GM04503 (cell line): ENCODE data around the gene ETV3.
"Not testable (repeated sequence)": the region's sequence is repeated elsewhere in the genome, so short reads cannot be mapped to it uniquely, and the experiment has no call there.

Experiments used
- DNase-seq: peaks from one replicate; pipeline ENCODE4 v3.0.0-alpha.2; 2012; ENCODE audit warnings: low read depth

The ETV3 gene

GRCh38 chr1:157111396-157112165 lies 26.6 kb downstream of the ETV3 start:
- no peak for DNase-seq

- DNase-seq, result no peak
Measured at GRCh38 chr1:157110686-157111085, 27.5 kb downstream of the ETV3 start.

GRCh38 chr1:157110003-157110402 lies 28.2 kb downstream of the ETV3 start:
- DNase-seq, result no peak

- DNase-seq, result no peak
Measured at GRCh38 chr1:157108448-157108847, 29.7 kb downstream of the ETV3 start.

- DNase-seq, result no peak
Measured at GRCh38 chr1:157107702-157108101, 30.5 kb downstream of the ETV3 start.

- DNase-seq, result no peak
Measured at GRCh38 chr1:157106813-157107189, 31.4 kb downstream of the ETV3 start.

GRCh38 chr1:157105988-157106812 lies 32.0 kb downstream of the ETV3 start:
- peak; percentile 52 for DNase-seq

- DNase-seq, result no peak
Measured at GRCh38 chr1:157105298-157105987, 32.8 kb downstream of the ETV3 start.

- DNase-seq, result no peak
Measured at GRCh38 chr1:157104598-157105293, 33.4 kb downstream of the ETV3 start.

- no peak for DNase-seq
Measured at GRCh38 chr1:157103268-157103667, 34.9 kb downstream of the ETV3 start.

- no peak for DNase-seq
Measured at GRCh38 chr1:157101149-157101548, 37.0 kb downstream of the ETV3 start.

GRCh38 chr1:157099633-157100009 lies 38.6 kb downstream of the ETV3 start, which contains the start of gene ETV3L:
Gene ETV3L (minus strand): TSS chr1:157099808. CDS start chr1:157099523, 285 bp downstream.
- no peak for DNase-seq

- not testable (repeated sequence) for DNase-seq
Measured at GRCh38 chr1:157098987-157099632, 39.1 kb downstream of the ETV3 start.

GRCh38 chr1:157098519-157098918 lies 39.7 kb downstream of the ETV3 start:
- DNase-seq, result no peak

- DNase-seq, result no peak
Measured at GRCh38 chr1:157097692-157098091, 40.5 kb downstream of the ETV3 start.

- no peak for DNase-seq
Measured at GRCh38 chr1:157096881-157097280, 41.3 kb downstream of the ETV3 start.

GRCh38 chr1:157095551-157095950 lies 42.6 kb downstream of the ETV3 start:
- DNase-seq, result no peak

- no peak for DNase-seq
Measured at GRCh38 chr1:157095091-157095490, 43.1 kb downstream of the ETV3 start.

GRCh38 chr1:157092831-157093230 lies 45.4 kb downstream of the ETV3 start:
- no peak for DNase-seq

GRCh38 chr1:157091668-157092273 lies 46.4 kb downstream of the ETV3 start:
- no peak for DNase-seq

- DNase-seq, result no peak
Measured at GRCh38 chr1:157091186-157091585, 47.0 kb downstream of the ETV3 start.
